Activated CD4-positive, alpha-beta memory T cell treated with anti-CD3 and anti-CD28 coated beads, Interleukin-2, amount 10 ng/mL, durations not matched to agents 7 days and 5 days (primary cell): ENCODE results near the gene TUT1. TPM values are rescaled to one million over a fixed set of nuclear protein-coding genes. Genes with fewer than 3 reads are reported as not detected.
"Not testable (repeated sequence)": the region's sequence is repeated elsewhere in the genome, so short reads cannot be mapped to it uniquely, and the experiment has no call there.

Experiments
- CTCF ChIA-PET: fragments of 350-600 bp; sonication (Branson Sonifier 250); formaldehyde crosslinking; loops from one replicate; lab custom pipeline; 2021; ENCODE audit warnings: antibody characterized with exemption, inconsistent platforms; lab: Charles Lee
- POLR2A ChIA-PET: fragments of 350-600 bp; sonication (Branson Sonifier 250); formaldehyde crosslinking; loops from one replicate; lab custom pipeline; 2021; ENCODE audit warnings: antibody characterized with exemption; lab: Charles Lee
- DNase-seq: peaks from one replicate; pipeline ENCODE4 v3.0.0-alpha.2; 2020
- H3K27ac Mint-ChIP-seq: one replicate; pipeline ENCODE4 v1.8.0; 2021; ENCODE audit warnings: mild to moderate bottlenecking, mixed read lengths
- H3K27me3 Mint-ChIP-seq: one replicate; pipeline ENCODE4 v1.8.0; 2021; ENCODE audit warnings: mixed read lengths
- H3K36me3 Mint-ChIP-seq: one replicate; pipeline ENCODE4 v1.8.0; 2021; ENCODE audit warnings: low read depth, mixed read lengths
- H3K4me1 Mint-ChIP-seq: one replicate; pipeline ENCODE4 v1.8.0; 2021; ENCODE audit warnings: mixed read lengths
- H3K4me3 Mint-ChIP-seq: one replicate; pipeline ENCODE4 v1.8.0; 2021; ENCODE audit warnings: mild to moderate bottlenecking, mixed read lengths
- H3K9me3 Mint-ChIP-seq: one replicate; pipeline ENCODE4 v1.8.0; 2021; ENCODE audit warnings: mixed read lengths
- total RNA-seq, 2 experiments: library from RNA; stranded (reverse); gene quantifications; one replicate each; pipeline ENCODE4 v1.2.3, GENCODE V29; 2021

Gene TUT1
- total RNA-seq, 2 experiments from 2014 or later: 23.7 to 25.2 TPM

DNA sequence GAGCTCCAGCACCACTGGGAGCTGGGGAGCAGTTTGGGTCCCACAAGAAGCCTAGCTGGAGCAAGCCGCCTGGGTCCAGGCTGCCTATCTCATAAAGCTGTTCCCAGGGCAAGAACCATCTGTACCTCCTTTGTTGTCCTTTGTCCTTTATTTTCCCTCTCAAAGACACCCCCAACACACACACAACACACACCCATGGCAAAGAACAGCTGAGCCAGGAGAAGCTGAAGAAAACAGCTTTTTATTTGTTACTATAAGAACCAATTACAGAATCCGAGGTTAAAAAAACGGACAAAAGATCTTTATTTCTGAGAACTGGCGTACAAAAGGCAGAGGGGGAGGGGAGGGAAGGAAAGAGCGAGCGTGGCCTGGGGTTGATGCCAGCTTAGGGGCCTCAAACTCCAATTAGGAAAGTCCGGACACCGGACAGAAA is 1.7 kb upstream of the TUT1 start:
- Mint-ChIP-seq H3K27ac (peak overlapping the region; percentile 96), H3K27me3 (no peaks in the 10 kb centered on the region), H3K4me3 (no peak overlapping the region), H3K36me3 (peaks cover 68% of the 10 kb centered on the region), H3K4me1 (peaks cover 74% of the 10 kb centered on the region), H3K9me3 (no peaks in the 10 kb centered on the region)
- ChIA-PET POLR2A (interaction anchor here (0.9 to 6.4 kb wide), 20 partner anchors 7 to 288 kb away, joined by 3 to 129 read pairs (median 26); partner anchors contain the start of genes B3GAT3, BSCL2, C11orf98 and CSKMT), CTCF (interaction anchor here (0.6 to 3.7 kb wide), 24 partner anchors 8 to 271 kb away, joined by 3 to 51 read pairs (median 6); partner anchors contain the start of genes B3GAT3, C11orf98, CSKMT and EEF1G)
- no peak for DNase-seq

DNA sequence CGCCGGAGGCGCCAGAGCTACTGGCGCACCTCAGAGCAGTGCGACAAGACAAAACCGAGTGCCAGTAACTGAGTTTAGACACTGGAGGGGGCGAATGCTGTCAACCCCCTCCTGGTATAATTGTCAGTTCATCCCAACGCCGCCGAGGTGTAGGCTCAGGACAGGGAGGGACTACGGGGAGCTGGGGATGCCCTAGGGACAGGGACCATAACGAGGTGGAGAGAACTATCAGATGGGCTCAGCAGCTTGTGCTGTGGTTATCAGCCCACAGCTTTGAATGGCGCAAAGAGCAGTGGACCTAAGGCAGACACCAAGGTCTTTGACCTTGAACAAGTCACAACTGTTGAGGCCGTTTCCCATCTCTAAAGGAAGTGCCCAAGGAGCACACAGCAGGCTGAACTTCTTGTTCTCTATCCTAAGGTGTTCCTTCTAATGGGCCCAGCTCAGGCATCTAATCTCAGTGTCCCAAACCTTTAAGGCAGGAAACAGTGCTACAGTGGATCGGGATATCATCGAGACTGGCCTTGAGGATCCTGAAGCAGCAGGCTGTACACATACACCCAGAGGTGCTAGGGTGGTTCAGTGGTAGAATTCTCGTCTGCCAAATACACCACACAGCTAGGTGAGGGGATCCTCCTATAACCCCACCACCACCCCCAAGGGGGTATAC is 958 bp upstream of the TUT1 start:
- peaks cover 68% of the 10 kb centered on the region for H3K36me3 Mint-ChIP-seq
- H3K4me3 Mint-ChIP-seq: peak overlapping the region; percentile 99
- peak overlapping the region; percentile 96 for H3K27ac Mint-ChIP-seq
- H3K9me3 Mint-ChIP-seq: no peaks in the 10 kb centered on the region
- ChIA-PET CTCF (interaction anchor here (0.6 to 3.7 kb wide), 41 partner anchors 8 to 289 kb away, joined by 3 to 51 read pairs (median 6); partner anchors contain the start of genes B3GAT3, C11orf98, CSKMT and EEF1G), POLR2A (interaction anchor here (0.8 to 6.4 kb wide), 57 partner anchors 8 to 1634 kb away, joined by 3 to 129 read pairs (median 7); partner anchors contain the start of genes B3GAT3, BSCL2, C11orf98 and CSKMT)
- peaks cover 70% of the 10 kb centered on the region for H3K4me1 Mint-ChIP-seq
- DNase-seq: no peak
- no peaks in the 10 kb centered on the region for H3K27me3 Mint-ChIP-seq

DNA sequence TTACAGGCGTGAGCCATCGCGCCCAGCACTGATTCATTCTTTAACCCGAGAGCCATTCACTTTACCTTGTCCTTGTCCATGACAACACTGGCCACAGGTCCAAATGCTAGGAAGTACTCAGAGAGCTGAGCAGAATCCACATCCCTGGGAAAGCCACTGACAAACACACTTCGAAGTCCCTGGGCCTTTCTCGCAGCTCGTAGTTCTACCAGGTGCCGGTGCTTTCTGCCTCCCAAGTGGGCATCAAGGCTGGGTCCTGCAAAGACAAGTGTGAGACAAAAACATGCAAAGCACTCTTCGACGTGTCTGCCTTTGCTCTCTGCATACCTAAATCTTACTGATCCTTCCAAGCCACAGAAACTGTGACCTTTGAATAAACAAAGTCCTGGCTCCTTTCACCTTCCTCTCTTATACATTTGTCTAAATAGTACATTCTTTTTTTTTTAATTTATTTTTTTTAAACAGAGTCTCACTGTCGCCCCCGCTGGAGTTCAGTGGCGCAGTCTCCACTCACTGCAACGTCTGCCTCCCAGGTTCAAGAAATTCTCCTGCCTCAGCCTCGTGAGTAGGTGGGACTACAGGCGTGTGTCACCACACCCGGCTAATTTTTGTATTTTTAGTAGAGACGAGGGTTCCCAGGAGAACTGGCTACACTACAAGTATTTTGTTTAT is 2.2 kb downstream of the TUT1 start:
- Mint-ChIP-seq H3K9me3 (no peaks in the 10 kb centered on the region), H3K4me3 (no peak overlapping the region), H3K36me3 (peaks cover 42% of the 10 kb centered on the region), H3K4me1 (peaks cover 47% of the 10 kb centered on the region), H3K27me3 (no peaks in the 10 kb centered on the region), H3K27ac (peak overlapping the region; percentile 58)
- CTCF ChIA-PET: interaction anchor here (0.9 to 1.5 kb wide), 2 partner anchors 164 to 194 kb away, joined by 4 read pairs; no protein-coding TSS in a partner anchor
- DNase-seq: peak; percentile 33
- POLR2A ChIA-PET: interaction anchor here (1.1 to 6.4 kb wide), 6 partner anchors 11 to 252 kb away, joined by 3 to 116 read pairs (median 8); partner anchors contain the start of genes EEF1G, EML3, MTA2 and ROM1

DNA sequence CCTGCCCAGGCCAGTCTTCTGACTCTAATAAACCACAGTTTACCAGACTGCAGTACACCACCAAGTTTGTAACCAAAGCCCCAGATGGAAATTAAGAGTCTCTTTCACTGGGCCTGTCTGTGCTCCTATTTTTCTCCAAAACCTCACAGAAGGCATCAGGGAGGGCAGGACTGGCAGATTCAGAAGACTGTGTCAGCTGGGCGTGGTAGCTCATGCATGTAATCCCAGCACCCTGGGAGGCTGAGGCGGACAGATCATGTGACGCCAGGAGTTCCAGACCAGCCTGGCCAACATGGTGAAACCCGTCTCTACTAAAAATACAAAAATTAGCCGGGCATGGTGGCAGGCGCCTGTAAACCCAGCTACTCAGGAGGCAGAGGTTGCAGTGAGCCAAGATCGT is 6.0 kb downstream of the TUT1 start:
- H3K4me3 Mint-ChIP-seq, H3K9me3 Mint-ChIP-seq, H3K27me3 Mint-ChIP-seq, H3K27ac Mint-ChIP-seq, DNase-seq: not testable (repeated sequence)
- peaks cover 15% of the 10 kb centered on the region for H3K4me1 Mint-ChIP-seq
- H3K36me3 Mint-ChIP-seq: peaks cover 35% of the 10 kb centered on the region
- POLR2A ChIA-PET: interaction anchor here (0.8 to 1.2 kb wide), 4 partner anchors 11 to 86 kb away, joined by 3 to 4 read pairs (median 4); partner anchors contain the start of genes C11orf98, CSKMT, EEF1G and MTA2
- CTCF ChIA-PET: interaction anchor here (2.2 kb wide), 1 partner anchor 109 kb away, joined by 6 read pairs; no protein-coding TSS in a partner anchor

DNA sequence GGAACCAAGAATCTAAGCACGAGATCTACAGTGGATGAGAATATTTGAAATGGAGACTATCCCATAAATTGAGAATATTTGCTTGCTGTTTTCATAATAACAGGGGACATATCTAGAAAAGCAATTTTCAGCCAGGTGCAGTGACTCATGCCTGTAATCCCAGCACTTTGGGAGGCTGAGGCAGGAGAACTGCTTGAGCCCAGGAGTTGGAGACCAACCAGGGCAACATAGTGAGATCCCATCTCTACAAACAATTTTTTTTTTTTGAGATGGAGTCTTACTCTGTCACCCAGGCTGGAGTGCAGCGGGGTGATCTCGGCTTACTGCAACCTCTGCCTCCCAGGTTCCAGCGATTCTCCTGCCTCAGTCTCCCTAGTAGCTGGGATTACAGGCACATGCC is 9.6 kb downstream of the TUT1 start:
- H3K27me3 Mint-ChIP-seq, DNase-seq, CTCF ChIA-PET, H3K4me1 Mint-ChIP-seq, H3K4me3 Mint-ChIP-seq, H3K9me3 Mint-ChIP-seq, H3K27ac Mint-ChIP-seq: not testable (repeated sequence)
- peaks cover 41% of the 10 kb centered on the region for H3K36me3 Mint-ChIP-seq
- POLR2A ChIA-PET: interaction anchor here (2.5 kb wide), 1 partner anchor 10 kb away, joined by 9 read pairs; the partner anchor contains the start of gene TUT1

DNA sequence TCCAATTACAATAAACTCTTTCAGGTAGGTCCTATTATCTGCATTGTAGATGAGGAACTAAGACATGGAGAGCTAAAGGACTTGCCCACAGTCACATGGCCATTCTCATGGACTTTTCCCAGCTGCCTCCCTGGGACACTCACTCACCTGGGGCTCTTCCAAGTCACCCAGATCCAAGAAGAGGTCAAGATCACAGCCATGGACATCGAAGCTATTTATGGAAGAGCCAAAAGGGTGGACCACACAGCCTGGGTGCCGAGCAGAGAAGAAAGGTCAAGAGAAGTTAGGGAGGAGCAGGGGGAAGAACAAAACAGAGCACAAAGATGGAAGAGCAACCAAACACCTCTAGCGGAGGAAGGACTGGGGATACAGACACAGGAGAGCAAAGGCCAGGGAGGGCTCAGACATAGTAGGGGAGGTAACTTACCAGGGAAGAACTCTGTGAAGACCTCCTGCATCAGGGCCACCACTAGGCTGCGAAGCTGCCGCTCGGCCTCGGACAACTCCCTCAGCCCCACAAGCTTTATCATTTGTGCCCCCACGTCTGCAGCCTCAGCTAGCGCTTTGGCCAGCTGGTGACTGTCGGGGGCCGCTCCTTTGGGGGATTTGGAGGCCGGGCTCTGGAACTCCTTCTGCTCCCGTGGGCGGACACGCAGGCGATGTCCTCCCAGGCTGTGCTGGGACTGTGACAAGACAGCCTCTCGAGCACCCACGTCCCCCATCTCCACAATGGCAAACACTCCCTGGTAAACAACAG is 10.2 kb downstream of the TUT1 start:
- ChIA-PET POLR2A (interaction anchor here (2.5 kb wide), 1 partner anchor 10 kb away, joined by 9 read pairs; the partner anchor contains the start of gene TUT1), CTCF (interaction anchor here (0.6 kb wide), 1 partner anchor 26 kb away, joined by 3 read pairs; no protein-coding TSS in a partner anchor)
- no peak for DNase-seq
- Mint-ChIP-seq H3K36me3 (peaks cover 44% of the 10 kb centered on the region), H3K27me3 (no peaks in the 10 kb centered on the region), H3K4me1 (peaks cover 3% of the 10 kb centered on the region), H3K4me3 (no peak overlapping the region), H3K27ac (no peak overlapping the region), H3K9me3 (no peaks in the 10 kb centered on the region)

DNA sequence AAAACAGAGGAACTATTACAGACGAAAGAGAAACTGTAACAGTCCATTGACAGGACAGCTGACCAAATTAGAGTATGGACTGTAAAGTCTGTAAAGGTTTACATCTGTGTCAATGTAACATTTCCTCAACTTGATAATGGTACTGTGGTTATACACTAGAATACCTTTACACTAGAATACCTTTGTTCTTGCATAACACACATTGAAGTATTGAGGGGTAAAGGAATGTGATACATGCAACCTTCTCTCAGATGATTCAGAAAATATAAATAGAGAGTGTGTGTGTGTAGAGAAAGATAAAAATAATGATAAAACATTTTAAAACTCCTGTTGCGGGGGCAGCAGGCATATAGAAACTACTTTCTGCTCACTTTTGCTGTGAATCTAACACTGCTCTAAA is 12.1 kb downstream of the TUT1 start:
- no peak overlapping the region for H3K27ac Mint-ChIP-seq
- no peaks in the 10 kb centered on the region for H3K27me3 Mint-ChIP-seq
- H3K4me3 Mint-ChIP-seq: no peak overlapping the region
- no peaks in the 10 kb centered on the region for H3K9me3 Mint-ChIP-seq
- no peak for DNase-seq
- H3K36me3 Mint-ChIP-seq: peaks cover 51% of the 10 kb centered on the region
- POLR2A ChIA-PET: interaction anchor here (7.8 kb wide), 1 partner anchor 14 kb away, joined by 129 read pairs; the partner anchor contains the start of gene TUT1
- peaks cover 16% of the 10 kb centered on the region for H3K4me1 Mint-ChIP-seq
- CTCF ChIA-PET: no interaction called here

DNA sequence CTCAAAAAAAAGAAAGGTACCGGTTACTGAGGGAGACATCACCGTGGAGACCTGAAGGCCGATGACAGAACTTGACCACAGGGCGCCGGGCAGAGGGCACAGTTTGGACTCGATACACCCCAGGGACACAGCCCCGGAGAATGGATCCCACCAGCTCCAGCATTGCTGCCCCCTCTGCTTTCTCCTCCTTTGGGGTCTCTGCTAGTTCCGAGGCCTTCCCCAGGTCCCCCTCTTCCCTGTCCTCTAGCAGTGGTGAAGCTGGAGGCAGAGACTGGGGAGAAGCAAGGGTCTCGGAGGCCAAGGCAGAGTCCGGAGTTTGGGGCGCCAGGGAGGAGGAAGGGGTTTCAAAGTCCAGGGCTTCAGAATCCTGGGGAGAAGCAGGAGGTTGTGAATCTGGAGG is 12.8 kb downstream of the TUT1 start:
- CTCF ChIA-PET: no interaction called here
- POLR2A ChIA-PET: interaction anchor here (7.8 kb wide), 1 partner anchor 14 kb away, joined by 129 read pairs; the partner anchor contains the start of gene TUT1
- DNase-seq: no peak
- Mint-ChIP-seq H3K27ac (no peak overlapping the region), H3K4me3 (no peak overlapping the region), H3K9me3 (no peaks in the 10 kb centered on the region), H3K27me3 (no peaks in the 10 kb centered on the region), H3K36me3 (peaks cover 53% of the 10 kb centered on the region), H3K4me1 (peaks cover 20% of the 10 kb centered on the region)

DNA sequence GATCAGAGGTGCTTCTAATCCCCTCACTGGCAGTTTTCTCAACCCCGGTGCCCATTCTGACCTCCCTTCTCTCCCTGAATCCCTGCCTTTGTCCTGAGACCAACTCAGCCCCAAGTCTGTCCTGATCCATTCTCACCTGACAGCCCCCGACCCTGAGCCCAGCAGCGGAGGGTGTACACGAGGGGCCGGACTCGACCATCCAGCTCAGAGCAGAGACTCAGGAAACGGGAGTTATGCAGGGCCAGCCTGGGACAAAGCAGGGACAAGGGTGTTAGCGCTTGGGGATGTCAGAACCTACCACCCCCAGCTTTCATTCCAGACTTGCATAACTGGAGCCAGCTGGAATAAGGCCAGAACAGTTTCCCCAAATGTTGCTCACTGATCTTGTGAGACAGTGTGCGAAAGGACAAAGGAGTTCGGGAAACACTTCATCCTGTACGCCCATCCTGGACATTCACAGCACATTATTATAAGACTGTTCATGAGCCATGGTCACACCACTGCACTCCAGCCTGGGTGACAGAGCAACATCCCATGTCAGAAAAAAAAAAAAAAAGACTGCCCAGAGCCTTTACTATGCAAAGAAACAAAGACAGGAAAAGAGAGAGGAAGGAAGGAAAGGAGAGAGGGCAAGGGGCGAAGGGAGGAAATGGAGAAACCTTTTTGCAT is 14.1 kb downstream of the TUT1 start:
- ChIA-PET CTCF (interaction anchor here (1.4 kb wide), 1 partner anchor 209 kb away, joined by 3 read pairs; no protein-coding TSS in a partner anchor), POLR2A (interaction anchor here (1.3 to 7.8 kb wide), 2 partner anchors 16 to 152 kb away, joined by 4 to 129 read pairs; partner anchors contain the start of gene TUT1)
- Mint-ChIP-seq H3K36me3 (peaks cover 61% of the 10 kb centered on the region), H3K27ac (peak overlapping the region; percentile 41), H3K4me1 (peaks cover 30% of the 10 kb centered on the region), H3K4me3 (no peak overlapping the region), H3K27me3 (no peaks in the 10 kb centered on the region), H3K9me3 (no peaks in the 10 kb centered on the region)
- no peak for DNase-seq

DNA sequence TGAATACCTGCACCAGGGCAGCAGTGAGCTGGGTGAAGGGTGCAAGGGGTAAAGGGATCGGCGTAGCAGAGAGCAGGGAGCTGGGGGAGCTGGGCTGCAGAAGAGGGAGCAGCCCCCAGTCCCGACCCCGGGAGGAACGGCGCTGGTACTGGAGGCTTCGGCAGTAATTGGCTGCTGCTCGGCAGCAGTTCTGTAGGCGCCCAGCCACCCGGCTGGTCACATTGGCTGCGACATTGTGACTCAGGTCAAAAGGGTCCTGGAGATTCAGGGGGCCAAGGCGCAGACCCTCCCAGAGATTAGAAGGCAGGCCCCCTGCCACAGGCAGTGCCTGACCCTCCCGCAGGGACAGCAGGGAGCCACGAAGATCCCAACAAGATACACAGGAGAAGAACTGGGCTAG is 15.5 kb downstream of the TUT1 start:
- POLR2A ChIA-PET: interaction anchor here (1.3 to 7.8 kb wide), 8 partner anchors 10 to 185 kb away, joined by 3 to 130 read pairs (median 12); partner anchors contain the start of genes B3GAT3, GANAB, POLR2G and TUT1
- Mint-ChIP-seq H3K36me3 (peaks cover 65% of the 10 kb centered on the region), H3K4me3 (peak overlapping the region; percentile 94), H3K4me1 (peaks cover 43% of the 10 kb centered on the region), H3K27ac (peak overlapping the region; percentile 24), H3K9me3 (no peaks in the 10 kb centered on the region), H3K27me3 (no peaks in the 10 kb centered on the region)
- CTCF ChIA-PET: interaction anchor here (3.9 kb wide), 1 partner anchor 19 kb away, joined by 20 read pairs; no protein-coding TSS in a partner anchor
- no peak for DNase-seq

DNA sequence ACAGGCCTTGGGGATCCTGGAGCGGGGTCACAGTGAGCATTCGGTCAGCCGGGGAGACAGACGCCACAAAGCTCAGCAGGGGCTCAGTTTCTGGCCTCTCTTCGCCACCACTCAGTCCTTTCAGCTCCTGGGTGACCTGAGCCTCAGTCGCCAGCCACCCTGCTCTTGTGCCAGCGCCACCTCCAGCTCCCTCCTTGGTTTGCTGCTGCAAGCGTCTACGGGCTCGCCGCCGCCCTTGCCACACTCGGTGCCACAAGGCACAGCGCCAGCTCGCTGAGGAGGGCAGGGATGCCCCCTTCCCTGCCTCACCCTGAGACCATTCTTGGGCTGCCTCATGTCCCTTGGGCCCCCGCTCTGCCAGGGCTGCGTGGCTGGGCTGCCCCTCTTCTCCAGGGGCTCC is 16.2 kb downstream of the TUT1 start:
- H3K4me3 Mint-ChIP-seq: peak overlapping the region; percentile 94
- DNase-seq: no peak
- H3K27me3 Mint-ChIP-seq: no peaks in the 10 kb centered on the region
- ChIA-PET CTCF (interaction anchor here (1.1 to 3.9 kb wide), 5 partner anchors 16 to 151 kb away, joined by 3 to 20 read pairs (median 5); partner anchors contain the start of gene TUT1), POLR2A (interaction anchor here (0.9 to 7.8 kb wide), 19 partner anchors 9 to 266 kb away, joined by 3 to 130 read pairs (median 8); partner anchors contain the start of genes B3GAT3, C11orf98, CSKMT and EML3)
- H3K27ac Mint-ChIP-seq: peak overlapping the region; percentile 91
- peaks cover 71% of the 10 kb centered on the region for H3K36me3 Mint-ChIP-seq
- H3K9me3 Mint-ChIP-seq: no peaks in the 10 kb centered on the region
- H3K4me1 Mint-ChIP-seq: peaks cover 48% of the 10 kb centered on the region
